Renal cortex interstitium (tissue), 11 donors: ENCODE data around the gene ABCC6. TPM values are rescaled to one million over a fixed set of nuclear protein-coding genes. Genes with fewer than 3 reads are reported as not detected.
A peak's percentile ranks its signal among the peaks of the same experiment; 100 is the strongest.
"Not testable (repeated sequence)": the region's sequence is repeated elsewhere in the genome, so short reads cannot be mapped to it uniquely, and the experiment has no call there.

Experiments used
- DNase-seq, 11 donors: peaks; one replicate each; pipeline ENCODE4 v3.0.0-alpha.2; 2013; ENCODE audit warnings: low read depth in 9 of 11, low spot score in 4 of 11; ENCODE audit errors: extremely low read depth in 1 of 11
- polyA plus RNA-seq, 3 donors: library from polyadenylated mRNA; unstranded; fragments of 120-200 nt; gene quantifications; one replicate each; pipeline ENCODE4 v1.2.1, GENCODE V29; 2013; ENCODE audit not compliant: insufficient read length in 3 of 3

Gene ABCC6
- polyA plus RNA-seq, 3 donors, result 20.7 to 26.3 (median 25.6) TPM

GRCh38 chr16:16243886-16244285, 20.6 kb upstream of the ABCC6 start:
- DNase-seq, result not testable (repeated sequence)

GRCh38 chr16:16240667-16241066, 17.4 kb upstream of the ABCC6 start:
- DNase-seq, result not testable (repeated sequence)

GRCh38 chr16:16237738-16238137, 14.4 kb upstream of the ABCC6 start:
- DNase-seq, result not testable (repeated sequence)

- DNase-seq, result not testable (repeated sequence)
Measured at GRCh38 chr16:16237071-16237470, 13.8 kb upstream of the ABCC6 start.

GRCh38 chr16:16232692-16233061, 9.4 kb upstream of the ABCC6 start:
- DNase-seq, result not testable (repeated sequence)

- DNase-seq, result not testable (repeated sequence)
Measured at GRCh38 chr16:16223662-16224241, 458 bp upstream of the ABCC6 start.

- DNase-seq, result not testable (repeated sequence)
Measured at GRCh38 chr16:16221382-16221781, 1.9 kb downstream of the ABCC6 start.

- DNase-seq, result not testable (repeated sequence)
Measured at GRCh38 chr16:16220449-16220848, 2.8 kb downstream of the ABCC6 start.

- not testable (repeated sequence) for DNase-seq
Measured at GRCh38 chr16:16218787-16219186, 4.5 kb downstream of the ABCC6 start.

- not testable (repeated sequence) for DNase-seq
Measured at GRCh38 chr16:16218349-16218748, 4.9 kb downstream of the ABCC6 start.

GRCh38 chr16:16213863-16214293, 9.4 kb downstream of the ABCC6 start:
- not testable (repeated sequence) for DNase-seq

- DNase-seq, result not testable (repeated sequence)
Measured at GRCh38 chr16:16211404-16211803, 11.9 kb downstream of the ABCC6 start.

GRCh38 chr16:16208461-16208860, 14.8 kb downstream of the ABCC6 start:
- DNase-seq, result not testable (repeated sequence)

GRCh38 chr16:16207787-16208334, 15.4 kb downstream of the ABCC6 start:
- DNase-seq, result not testable (repeated sequence)

GRCh38 chr16:16207097-16207786, 16.1 kb downstream of the ABCC6 start:
- not testable (repeated sequence) for DNase-seq

- DNase-seq, result not testable (repeated sequence)
Measured at GRCh38 chr16:16205864-16206263, 17.4 kb downstream of the ABCC6 start.

- not testable (repeated sequence) for DNase-seq
Measured at GRCh38 chr16:16204552-16204951, 18.7 kb downstream of the ABCC6 start.

- not testable (repeated sequence) for DNase-seq
Measured at GRCh38 chr16:16203494-16203893, 19.8 kb downstream of the ABCC6 start.

- peak in 3 of 11 donors; percentile 16 to 18 (median 17) for DNase-seq
Measured at GRCh38 chr16:16202400-16203143, 20.7 kb downstream of the ABCC6 start.

- DNase-seq, result not testable (repeated sequence)
Measured at GRCh38 chr16:16201880-16202279, 21.4 kb downstream of the ABCC6 start.
